Activated T-cell treated with anti-CD3 and anti-CD28 coated beads, Interleukin-2, amount 50 U/mL, for 4 hours (primary cell): ENCODE measurements around the gene TMIGD2. TPM values are rescaled to one million over a fixed set of nuclear protein-coding genes. Genes with fewer than 3 reads are reported as not detected.

Source experiments
- total RNA-seq, 3 donors: library from RNA; stranded (reverse); gene quantifications; one replicate each; pipeline ENCODE4 v1.2.1, GENCODE V29; 2021

The TMIGD2 gene
- total RNA-seq, 3 donors from 2014 or later, result 1.9 to 2.7 (median 2.1) TPM

Other genes starting within 250 kb of the TMIGD2 start
- gene ZBTB7A, start 235.5 kb downstream of the TMIGD2 start, total RNA-seq, result 10 to 100 TPM; 46.6 to 49.6 (median 47.4) TPM
- 100 to 1,000 TPM; 136 to 143 (median 139) TPM for gene MAP2K2, start 178.3 kb downstream of the TMIGD2 start, total RNA-seq
- under 1 TPM in 1 of 3 donors, not detected in 2; 0.08 TPM for gene CREB3L3, start 148.8 kb downstream of the TMIGD2 start, total RNA-seq
- 10 to 100 TPM; 42.9 to 48.2 (median 43.9) TPM for gene SIRT6, start 119.8 kb downstream of the TMIGD2 start, total RNA-seq
- gene ANKRD24, start 119.7 kb downstream of the TMIGD2 start, total RNA-seq, result under 1 TPM; 0.25 to 0.71 (median 0.26) TPM
- gene EBI3, start 72.9 kb downstream of the TMIGD2 start, total RNA-seq, result 10 to 100 TPM in 1 of 3 donors, 1 to 10 TPM in 2; 6.3 to 26.2 (median 9.9) TPM
- 10 to 100 TPM; 59.7 to 60.7 (median 59.9) TPM for gene YJU2, start 55.3 kb downstream of the TMIGD2 start, total RNA-seq
- gene SHD, start 23.1 kb downstream of the TMIGD2 start, total RNA-seq, result not detected
- gene FSD1, start 2.2 kb upstream of the TMIGD2 start, total RNA-seq, result 10 to 100 TPM in 1 of 3 donors, 1 to 10 TPM in 2; 5.9 to 10.4 (median 9.1) TPM
- 10 to 100 TPM; 11.1 to 13.2 (median 12.8) TPM for gene STAP2, start 36.4 kb upstream of the TMIGD2 start, total RNA-seq
- gene MPND, start 41.2 kb upstream of the TMIGD2 start, total RNA-seq, result 10 to 100 TPM; 16.0 to 18.6 (median 18.1) TPM
- gene SH3GL1, start 98.2 kb upstream of the TMIGD2 start, total RNA-seq, result 10 to 100 TPM; 50.8 to 52.6 (median 52.2) TPM
- 10 to 100 TPM; 59.1 to 81.0 (median 64.3) TPM for gene CHAF1A, start 100.3 kb upstream of the TMIGD2 start, total RNA-seq
- gene UBXN6, start 155.4 kb upstream of the TMIGD2 start, total RNA-seq, result 10 to 100 TPM; 57.2 to 73.1 (median 70.7) TPM
- gene HDGFL2, start 169.9 kb upstream of the TMIGD2 start, total RNA-seq, result 10 to 100 TPM; 38.9 to 41.8 (median 40.7) TPM
- gene PLIN4, start 216.1 kb upstream of the TMIGD2 start, total RNA-seq, result under 1 TPM in 1 of 3 donors, not detected in 2; 0.03 TPM
- under 1 TPM in 1 of 3 donors, not detected in 2; 0.10 TPM for gene PLIN5, start 232.8 kb upstream of the TMIGD2 start, total RNA-seq
- gene LRG1, start 237.6 kb upstream of the TMIGD2 start, total RNA-seq, result under 1 TPM; 0.08 to 0.24 (median 0.15) TPM